Activated B cell treated with CpG ODN at 0.5 μM for 24 hours (primary cell): ENCODE measurements around the gene C19orf81. TPM values are rescaled to one million over a fixed set of nuclear protein-coding genes. Genes with fewer than 3 reads are reported as not detected.
A peak's percentile ranks its signal among the peaks of the same experiment; 100 is the strongest.

Experiments
- ATAC-seq: fragments of 200-7000 bp; cut with Tn5 transposase; one replicate; pipeline ENCODE4 v1.10.0; 2021; ENCODE audit warnings: low read depth, mild to moderate bottlenecking, moderate library complexity
- CTCF ChIA-PET: fragments of 350-600 bp; sonication (Branson Sonifier 250); formaldehyde crosslinking; loops from one replicate; lab custom pipeline; 2021; ENCODE audit warnings: antibody characterized with exemption; lab: Charles Lee
- POLR2A ChIA-PET: fragments of 350-600 bp; sonication (Branson Sonifier 250); formaldehyde crosslinking; loops from one replicate; lab custom pipeline; 2021; ENCODE audit warnings: antibody characterized with exemption; lab: Charles Lee
- DNase-seq: peaks from one replicate; pipeline ENCODE4 v3.0.0; 2022
- H3K27ac Mint-ChIP-seq: one replicate; pipeline ENCODE4 v1.8.0; 2020; ENCODE audit warnings: mixed read lengths
- H3K27me3 Mint-ChIP-seq: one replicate; pipeline ENCODE4 v1.8.0; 2021; ENCODE audit warnings: mixed read lengths
- H3K36me3 Mint-ChIP-seq: one replicate; pipeline ENCODE4 v1.8.0; 2021; ENCODE audit warnings: low read depth, mixed read lengths
- H3K4me1 Mint-ChIP-seq: one replicate; pipeline ENCODE4 v1.8.0; 2021; ENCODE audit warnings: mixed read lengths
- H3K4me3 Mint-ChIP-seq: one replicate; pipeline ENCODE4 v1.8.0; 2020; ENCODE audit warnings: mild to moderate bottlenecking, mixed read lengths
- H3K9me3 Mint-ChIP-seq: one replicate; pipeline ENCODE4 v1.8.0; 2020; ENCODE audit warnings: mixed read lengths
- CTCF ChIP-seq: fragments of 200-600 bp; IDR thresholded peaks from one replicate; pipeline ENCODE4 v1.8.0; 2022; ENCODE audit warnings: antibody characterized with exemption, mild to moderate bottlenecking
- intact Hi-C: fragments of 100-400 bp; cut with micrococcal nuclease; formaldehyde crosslinking; loops from one replicate; pipeline ENCODE4 v1.15.1; 2024
- total RNA-seq: library from RNA; stranded (reverse); gene quantifications from 2 replicates; pipeline ENCODE4 v1.2.3, GENCODE V29; 2022

The C19orf81 gene
- total RNA-seq, 1 donor from 2014 or later: not detected

DNA sequence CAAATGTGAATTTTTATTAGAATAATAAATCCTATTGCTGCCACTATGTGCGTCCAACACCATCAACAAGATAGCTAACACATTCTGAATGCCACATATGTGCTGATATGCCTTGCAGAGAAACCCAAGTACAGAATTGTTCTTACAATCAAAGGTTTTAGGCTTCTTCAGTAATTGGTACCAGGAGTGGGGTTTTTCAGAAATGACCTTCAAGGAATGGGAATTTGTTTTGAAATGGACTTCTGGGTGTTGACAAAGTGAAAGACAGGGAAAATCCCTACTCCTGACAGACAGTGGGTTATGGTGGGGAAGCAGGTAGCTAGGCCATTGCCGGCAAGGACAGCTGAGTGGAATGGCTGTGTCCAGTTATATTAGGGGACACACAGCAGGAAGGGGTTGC lies 15.3 kb upstream of the C19orf81 start:
- intact Hi-C loops: no loop called here
- peaks cover 32% of the 10 kb centered on the region for H3K27me3 Mint-ChIP-seq
- DNase-seq: no peak
- POLR2A ChIA-PET: no interaction called here
- peaks cover 2% of the 10 kb centered on the region for H3K36me3 Mint-ChIP-seq
- CTCF ChIA-PET: no interaction called here
- H3K4me1 Mint-ChIP-seq: peaks cover 6% of the 10 kb centered on the region
- no peak overlapping the region for H3K4me3 Mint-ChIP-seq
- H3K9me3 Mint-ChIP-seq: peaks cover 14% of the 10 kb centered on the region
- no peak overlapping the region for H3K27ac Mint-ChIP-seq
- TF ChIP-seq CTCF: no peak
- ATAC-seq: no peak

GRCh38 chr19:50636317-50637085 lies 12.7 kb upstream of the C19orf81 start:
- no peak overlapping the region for H3K27ac Mint-ChIP-seq
- H3K9me3 Mint-ChIP-seq: peaks cover 14% of the 10 kb centered on the region
- POLR2A ChIA-PET: no interaction called here
- H3K36me3 Mint-ChIP-seq: peaks cover 2% of the 10 kb centered on the region
- no peak for TF ChIP-seq CTCF
- peaks cover 40% of the 10 kb centered on the region for H3K27me3 Mint-ChIP-seq
- CTCF ChIA-PET: no interaction called here
- ATAC-seq (no peak), DNase-seq (no peak)
- no peak overlapping the region for H3K4me3 Mint-ChIP-seq
- peaks cover 9% of the 10 kb centered on the region for H3K4me1 Mint-ChIP-seq
- intact Hi-C loops: no loop called here

GRCh38 chr19:50638600-50638999 lies 10.6 kb upstream of the C19orf81 start:
- Mint-ChIP-seq H3K36me3 (peaks cover 2% of the 10 kb centered on the region), H3K4me3 (no peak overlapping the region), H3K27me3 (peaks cover 46% of the 10 kb centered on the region), H3K4me1 (peaks cover 9% of the 10 kb centered on the region), H3K9me3 (peaks cover 10% of the 10 kb centered on the region), H3K27ac (no peak overlapping the region)
- CTCF ChIA-PET: interaction anchor here (0.7 kb wide), 1 partner anchor 270 kb away, joined by 3 read pairs; no protein-coding TSS in a partner anchor
- DNase-seq (no peak), ATAC-seq (no peak)
- TF ChIP-seq CTCF: no peak
- intact Hi-C loops: no loop called here
- POLR2A ChIA-PET: interaction anchor here (0.7 kb wide), 3 partner anchors 140 to 1551 kb away, joined by 3 to 4 read pairs (median 3); partner anchors contain the start of gene PPP2R1A

- Mint-ChIP-seq H3K27ac (no peak within 1 kb of the TSS), H3K4me3 (peak within 1 kb of the TSS; percentile 79), H3K27me3 (peaks cover 46% of the 10 kb centered on the region), H3K4me1 (peaks cover 9% of the 10 kb centered on the region), H3K9me3 (peaks cover 5% of the 10 kb centered on the region), H3K36me3 (no peaks in the 10 kb centered on the region)
- ChIA-PET POLR2A (interaction anchor here (0.7 kb wide), 3 partner anchors 139 to 1550 kb away, joined by 3 to 4 read pairs (median 3); partner anchors contain the start of gene PPP2R1A), CTCF (interaction anchor here (0.7 kb wide), 1 partner anchor 271 kb away, joined by 3 read pairs; no protein-coding TSS in a partner anchor)
- ATAC-seq: peak; percentile 91
- intact Hi-C loops: no loop called here
- peak; percentile 21 for DNase-seq
- no peak for TF ChIP-seq CTCF
Observed at GRCh38 chr19:50639121-50640112, 9.8 kb upstream of the C19orf81 start, which contains the start of gene SYT3. Gene SYT3, minus strand, starts transcription at chr19:50639881. Its CDS starts 2,470 bp downstream, at chr19:50637411.
